AG20443 (cell line): Measurements from ENCODE around the gene SLC6A19.
"Not testable (repeated sequence)": the region's sequence is repeated elsewhere in the genome, so short reads cannot be mapped to it uniquely, and the experiment has no call there.

ENCODE experiments used
- DNase-seq: peaks from one replicate; pipeline ENCODE4 v3.0.0; 2012; ENCODE audit warnings: low spot score, mixed read lengths

The SLC6A19 gene

DNA sequence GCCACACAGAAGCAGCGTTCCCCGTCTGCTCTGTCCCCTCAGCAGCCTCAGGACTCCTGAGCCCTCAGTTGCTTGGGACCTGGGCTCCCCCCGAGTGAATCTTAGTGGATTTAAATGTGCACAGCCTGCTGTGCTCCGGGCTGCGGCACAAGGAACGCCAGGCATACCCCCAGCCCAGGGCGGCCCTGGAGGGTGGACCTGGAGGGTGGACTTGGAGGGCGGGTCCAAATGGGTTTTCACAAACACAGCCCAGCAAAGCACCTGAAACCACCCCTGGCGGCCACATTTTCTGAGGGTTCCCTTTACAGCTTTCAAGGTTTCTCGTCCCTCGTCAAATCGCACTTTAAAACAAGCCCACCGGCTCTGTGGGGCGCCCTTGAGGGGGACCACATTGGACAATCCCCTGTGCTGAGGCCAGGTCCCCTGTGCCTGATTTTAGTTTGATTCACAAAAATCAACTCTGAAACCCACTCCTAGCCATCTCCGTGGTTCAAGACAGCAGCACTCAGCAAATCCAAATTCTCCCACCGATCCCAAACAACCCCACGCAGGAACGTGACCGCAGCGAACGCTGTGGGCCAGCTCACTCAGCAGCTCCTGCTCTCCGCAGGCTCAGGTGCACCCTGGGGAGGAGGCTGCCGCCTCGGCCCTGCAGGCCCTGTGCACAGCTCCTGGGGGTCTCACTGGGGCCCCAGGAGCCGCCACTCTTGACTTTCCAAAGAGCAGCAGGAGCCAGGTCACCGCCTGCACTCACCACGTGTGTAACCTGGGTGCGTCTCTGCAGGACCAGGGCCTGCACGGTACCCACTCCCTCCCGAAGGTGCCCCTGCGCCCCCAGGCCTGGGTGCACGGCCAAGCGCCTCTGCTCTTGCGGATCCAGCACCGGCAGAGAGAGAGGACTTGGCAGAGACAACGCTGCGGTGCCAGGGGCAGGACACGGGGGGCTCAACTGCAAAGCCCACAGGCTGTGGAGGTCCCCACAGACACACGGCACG, 64.4 kb downstream of the SLC6A19 start:
- DNase-seq, result no peak

DNA sequence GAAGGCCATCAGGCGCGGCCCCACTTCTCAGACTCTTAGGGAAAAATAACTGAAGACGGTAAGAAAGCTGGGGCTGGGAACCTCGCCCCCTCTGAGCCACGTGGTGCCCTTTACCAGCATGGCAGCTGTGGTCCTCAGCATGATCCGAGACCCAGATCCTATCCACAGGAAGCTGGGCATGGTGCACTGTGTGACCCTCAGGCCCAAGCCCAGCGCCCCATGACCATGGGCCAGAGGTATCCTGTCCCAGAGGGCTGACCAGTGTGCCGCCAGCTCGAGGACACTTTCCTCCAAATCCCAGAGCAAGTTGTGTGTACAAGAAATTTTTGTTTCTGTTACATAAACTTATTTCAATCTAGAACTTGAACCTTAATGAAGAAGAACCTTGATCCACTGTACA, 65.4 kb downstream of the SLC6A19 start:
- DNase-seq, result no peak

DNA sequence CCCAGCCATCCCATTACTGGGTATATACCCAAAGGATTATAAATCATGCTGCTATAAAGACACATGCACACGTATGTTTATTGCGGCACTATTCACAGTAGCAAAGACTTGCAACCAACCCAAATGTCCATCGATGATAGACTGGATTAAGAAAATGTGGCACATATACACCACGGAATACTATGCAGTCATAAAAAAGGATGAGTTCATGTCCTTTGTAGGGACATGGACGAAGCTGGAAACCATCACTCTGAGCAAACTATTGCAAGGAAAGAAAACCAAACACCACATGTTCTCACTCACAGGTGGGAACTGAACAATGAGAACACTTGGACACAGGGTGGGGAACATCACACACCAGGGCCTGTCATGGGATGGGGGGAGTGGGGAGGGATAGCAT, 66.1 kb downstream of the SLC6A19 start:
- not testable (repeated sequence) for DNase-seq

DNA sequence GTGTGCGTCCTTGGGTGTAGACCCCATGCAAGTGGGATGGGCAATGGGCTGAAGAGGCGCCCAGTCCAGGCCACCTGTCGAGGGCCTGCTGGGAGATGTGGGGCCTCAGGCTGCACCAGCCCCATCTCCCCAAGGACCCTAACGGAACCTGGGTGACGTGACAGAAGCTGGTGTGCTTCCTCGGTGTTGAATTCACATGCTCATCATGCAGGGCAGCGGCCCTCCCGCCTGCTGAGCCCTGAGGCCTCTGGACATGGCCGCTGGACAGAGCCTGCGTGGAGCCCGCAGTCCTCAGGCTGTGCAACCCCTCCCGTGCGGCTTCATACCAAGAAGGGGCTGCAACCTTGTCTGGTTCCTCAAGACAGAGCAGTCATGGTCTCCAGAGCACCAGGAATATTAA, 66.7 kb downstream of the SLC6A19 start:
- DNase-seq, result no peak

DNA sequence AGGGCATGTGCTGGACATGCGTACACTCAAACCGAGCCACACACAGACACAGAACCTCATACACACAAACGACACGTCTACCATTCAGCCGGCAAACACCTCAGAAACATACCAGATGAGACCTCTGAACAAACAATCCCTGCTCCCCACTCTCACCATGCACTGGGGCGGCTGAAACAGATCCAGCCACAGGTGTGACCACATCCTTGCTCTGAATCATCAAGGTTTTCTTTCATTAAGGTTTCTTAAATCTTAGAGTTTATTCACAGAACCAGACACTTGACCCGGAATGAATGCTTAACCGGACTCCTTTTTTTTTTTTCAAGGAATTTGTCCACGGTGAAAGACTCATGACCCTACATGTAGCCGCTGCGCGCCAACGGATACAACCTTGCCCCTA, 67.3 kb downstream of the SLC6A19 start:
- no peak for DNase-seq

DNA sequence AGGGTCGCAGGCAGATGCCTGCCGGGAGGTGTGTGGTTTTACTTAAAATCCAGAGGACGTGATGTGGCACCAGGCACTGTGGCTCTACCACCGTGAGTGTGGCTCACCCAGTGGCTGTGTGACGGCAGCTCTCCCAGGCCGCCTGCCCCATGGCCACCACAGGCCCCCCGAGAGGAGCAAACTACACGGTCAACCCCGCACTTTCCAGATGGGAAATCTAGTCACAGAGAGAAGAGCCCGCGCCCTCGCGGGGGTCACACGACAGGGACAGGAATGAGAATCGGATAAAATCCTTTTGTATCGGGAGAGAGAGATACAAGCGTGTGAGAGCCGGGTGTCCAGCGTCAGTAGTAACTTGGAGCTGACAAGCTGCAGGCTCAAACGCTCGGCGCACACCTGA, 69.0 kb downstream of the SLC6A19 start:
- no peak for DNase-seq

DNA sequence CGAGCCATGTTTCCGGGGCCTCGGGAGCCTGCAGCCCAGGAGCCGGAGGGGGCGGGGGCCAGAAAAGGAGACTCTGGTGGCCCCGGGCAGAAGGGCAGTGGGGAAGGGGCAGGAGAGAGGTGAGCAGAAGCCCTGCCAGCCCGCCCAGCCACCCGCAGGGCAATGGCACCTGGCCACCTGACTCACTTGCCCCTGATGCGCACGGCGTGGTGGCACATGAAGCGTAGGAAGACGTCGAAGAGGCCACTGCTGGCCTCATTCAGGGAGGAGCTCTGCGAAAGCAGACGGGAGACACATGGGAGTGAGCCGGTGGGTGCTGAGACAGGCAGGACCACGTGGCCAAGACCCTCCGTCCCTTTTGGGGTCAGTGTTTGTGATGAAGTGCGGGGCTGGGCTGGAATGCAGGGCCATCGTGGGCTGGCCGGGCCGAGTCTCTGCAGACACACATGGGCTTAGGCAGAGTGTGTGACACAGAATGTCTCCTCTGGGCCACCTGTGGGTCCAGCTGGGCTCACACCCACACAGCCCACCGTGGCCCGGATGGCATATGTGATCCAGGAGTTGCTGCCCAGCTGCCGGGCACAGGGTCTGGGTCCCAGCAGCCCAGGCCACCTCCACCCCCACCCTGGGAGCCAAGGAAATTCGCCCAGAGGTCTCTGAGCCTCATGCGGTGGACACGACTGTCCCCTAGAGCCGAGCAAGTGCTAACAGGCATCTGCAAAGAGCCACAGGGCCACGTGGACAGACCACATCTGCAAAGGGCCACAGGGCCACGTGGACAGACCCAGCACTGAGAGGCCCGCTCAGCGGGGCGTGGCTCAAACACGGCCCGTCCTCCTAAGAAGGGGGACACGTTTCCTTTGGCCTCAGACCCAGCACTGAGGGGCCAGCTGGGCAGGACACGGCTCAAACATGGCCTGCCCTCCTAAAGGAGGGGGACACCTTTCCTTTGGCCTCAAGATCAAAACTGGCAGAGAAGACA, 69.8 kb downstream of the SLC6A19 start:
- no peak for DNase-seq

DNA sequence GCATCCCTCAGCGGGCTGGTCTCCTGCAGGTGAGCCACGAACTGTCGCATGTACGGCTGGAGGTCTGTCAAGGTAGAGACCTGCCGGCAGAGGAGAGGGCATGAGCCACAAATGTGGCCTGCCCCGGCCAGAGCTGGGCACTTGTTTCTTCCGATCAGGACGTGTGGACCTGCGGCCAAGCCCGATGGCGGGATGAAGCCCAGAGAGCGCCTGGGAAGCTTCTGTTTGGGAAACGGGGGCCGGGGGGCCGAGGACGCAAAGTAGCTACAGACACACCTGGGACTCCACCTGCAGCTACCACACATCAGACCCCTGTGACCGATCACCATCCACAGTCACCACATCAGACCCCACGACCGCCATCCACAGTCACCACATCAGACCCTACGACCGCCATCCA, 70.8 kb downstream of the SLC6A19 start:
- DNase-seq, result no peak

DNA sequence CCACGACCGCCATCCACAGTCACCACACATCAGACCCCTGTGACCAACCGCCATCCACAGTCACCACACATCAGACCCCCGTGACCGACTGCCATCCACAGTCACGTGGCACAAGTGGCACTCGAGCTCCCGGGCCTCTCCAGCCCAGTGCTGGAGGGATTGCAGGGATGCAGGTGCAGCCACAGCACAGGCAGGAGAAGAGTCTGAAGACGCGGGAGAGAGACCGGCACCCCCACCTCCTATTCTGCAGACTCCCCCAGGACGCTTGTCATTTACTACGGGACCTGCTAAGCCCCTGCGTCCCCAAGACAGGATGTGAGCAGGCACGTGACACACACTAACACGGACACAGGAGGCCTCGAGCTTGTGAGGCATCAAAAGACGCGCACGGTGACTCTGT, 72.3 kb downstream of the SLC6A19 start:
- no peak for DNase-seq

DNA sequence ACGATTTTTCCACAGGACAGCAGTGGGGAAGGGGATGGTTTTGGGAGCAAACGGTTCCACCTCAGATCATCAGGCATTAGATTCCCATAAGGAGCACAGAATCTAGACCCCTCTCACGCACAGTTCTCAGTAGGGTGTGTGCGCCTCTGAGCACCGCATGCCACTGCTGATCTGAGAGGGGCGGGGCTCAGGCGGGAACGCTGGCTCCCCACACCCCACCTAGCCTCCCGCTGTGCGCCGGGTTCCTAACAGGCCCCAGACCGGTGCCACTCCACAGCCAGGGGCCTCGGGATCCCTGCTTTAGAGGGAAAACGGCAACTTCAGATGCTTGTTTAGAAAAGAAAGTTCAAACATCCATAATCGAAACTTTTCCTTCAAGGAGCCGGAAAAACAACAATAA, 73.1 kb downstream of the SLC6A19 start:
- no peak for DNase-seq
